ENCODE data around the gene ADCY7. TPM values are rescaled to one million over a fixed set of nuclear protein-coding genes. Genes with fewer than 3 reads are reported as not detected.

Gene ADCY7
- total and polyA plus RNA-seq, 10 donors: 9.8 to 158 (median 99.2) TPM

DNA sequence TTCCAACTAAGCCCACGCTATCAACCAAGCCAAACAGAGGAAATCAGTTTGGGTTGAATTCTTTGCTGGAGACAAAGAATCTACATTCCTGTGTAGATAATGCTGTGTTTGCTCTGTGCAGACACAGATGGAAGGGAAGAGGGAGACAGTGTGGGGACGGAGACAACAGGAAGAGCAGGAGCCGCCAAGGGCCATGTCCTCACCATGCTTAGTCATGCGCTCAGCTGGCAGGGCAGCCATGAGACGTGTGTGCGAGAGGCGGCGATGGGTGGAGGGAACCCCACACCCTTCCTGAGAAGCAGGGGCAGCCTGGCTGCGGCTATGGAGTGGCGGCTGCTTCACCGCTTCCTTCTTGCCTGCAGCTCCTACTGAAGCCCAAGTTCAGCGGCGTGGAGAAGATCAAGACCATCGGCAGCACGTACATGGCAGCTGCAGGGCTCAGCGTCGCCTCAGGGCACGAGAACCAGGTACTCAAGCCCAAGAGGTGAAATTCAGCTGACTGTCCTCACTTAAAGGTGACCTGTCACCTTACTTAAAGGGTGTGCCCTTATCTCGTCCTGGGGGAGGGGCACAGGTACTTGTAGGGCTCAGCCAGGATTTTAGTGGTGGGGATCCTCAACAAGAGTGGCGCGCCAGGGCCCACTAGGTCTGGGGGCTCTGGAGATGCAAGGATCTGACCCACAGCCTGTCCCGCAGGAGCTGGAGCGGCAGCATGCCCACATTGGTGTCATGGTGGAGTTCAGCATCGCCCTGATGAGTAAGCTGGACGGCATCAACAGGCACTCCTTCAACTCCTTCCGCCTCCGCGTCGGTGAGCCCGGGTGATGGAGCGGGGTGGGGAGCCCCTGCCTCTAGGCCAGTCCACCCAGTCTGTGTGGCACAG lies 47.5 kb downstream of the ADCY7 start:
- Histone ChIP-seq H3K4me3 (no peak overlapping the region), H3K9me3 (no peaks in the 10 kb centered on the region), H3K36me3 (peaks cover 4 to 100% (median 77%) of the 10 kb centered on the region in 6 donors), H3K27ac (peak overlapping the region in 6 of 8 donors; percentile 4 to 62 (median 44)), H3K4me1 (peaks cover 0 to 45% (median 21%) of the 10 kb centered on the region in 6 donors), H3K27me3 (replicated peaks in 1 of 7) (no peaks in the 10 kb centered on the region)
- DNase-seq: peak; percentile 84
- intact Hi-C loops (cut with DNase I; ENCODE audit: low total_unique reads): no loop called here
- 45 to 88% (median 63%) methylated on average over 25 to 31 of the region's 31 CpGs for WGBS, 5 donors
- TF ChIP-seq POLR2A (IDR thresholded peaks at IDR 0.05) (no peak), POLR2AphosphoS5 (IDR thresholded peaks at IDR 0.05) (peak; percentile 58 to 81 (median 73))

DNA sequence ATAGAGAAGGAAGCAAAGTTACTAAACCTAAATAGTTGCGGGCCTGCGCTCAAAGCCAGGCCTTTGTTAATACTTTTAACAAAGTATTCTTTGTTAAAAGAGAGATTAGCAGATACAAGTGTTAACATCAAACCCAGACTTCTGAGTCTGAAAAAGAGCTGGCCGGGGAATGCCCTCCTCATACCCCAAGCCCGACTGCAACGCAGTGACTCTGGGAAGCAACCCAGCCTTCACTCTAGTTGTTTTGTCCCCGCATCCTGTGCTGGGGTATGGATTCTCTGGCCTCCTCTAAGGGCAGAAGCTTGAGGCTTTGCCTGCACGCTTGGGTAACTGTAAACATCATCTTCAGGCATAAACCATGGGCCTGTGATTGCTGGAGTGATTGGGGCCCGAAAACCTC lies 48.3 kb downstream of the ADCY7 start:
- Histone ChIP-seq H3K27ac (peak overlapping the region in 1 of 8 donors; percentile 5), H3K4me1 (peaks cover 0 to 40% (median 19%) of the 10 kb centered on the region in 6 donors), H3K9me3 (no peaks in the 10 kb centered on the region), H3K4me3 (no peak overlapping the region), H3K27me3 (replicated peaks in 1 of 7) (no peaks in the 10 kb centered on the region), H3K36me3 (peaks cover 4 to 100% (median 78%) of the 10 kb centered on the region in 6 donors)
- intact Hi-C loops (cut with DNase I; ENCODE audit: low total_unique reads): no loop called here
- 86 to 94% (median 91%) methylated on average over 8 of the region's 8 CpGs for WGBS, 5 donors
- TF ChIP-seq POLR2A (IDR thresholded peaks at IDR 0.05) (no peak), POLR2AphosphoS5 (IDR thresholded peaks at IDR 0.05) (no peak)
- TF ChIP-seq, protein P1, sequence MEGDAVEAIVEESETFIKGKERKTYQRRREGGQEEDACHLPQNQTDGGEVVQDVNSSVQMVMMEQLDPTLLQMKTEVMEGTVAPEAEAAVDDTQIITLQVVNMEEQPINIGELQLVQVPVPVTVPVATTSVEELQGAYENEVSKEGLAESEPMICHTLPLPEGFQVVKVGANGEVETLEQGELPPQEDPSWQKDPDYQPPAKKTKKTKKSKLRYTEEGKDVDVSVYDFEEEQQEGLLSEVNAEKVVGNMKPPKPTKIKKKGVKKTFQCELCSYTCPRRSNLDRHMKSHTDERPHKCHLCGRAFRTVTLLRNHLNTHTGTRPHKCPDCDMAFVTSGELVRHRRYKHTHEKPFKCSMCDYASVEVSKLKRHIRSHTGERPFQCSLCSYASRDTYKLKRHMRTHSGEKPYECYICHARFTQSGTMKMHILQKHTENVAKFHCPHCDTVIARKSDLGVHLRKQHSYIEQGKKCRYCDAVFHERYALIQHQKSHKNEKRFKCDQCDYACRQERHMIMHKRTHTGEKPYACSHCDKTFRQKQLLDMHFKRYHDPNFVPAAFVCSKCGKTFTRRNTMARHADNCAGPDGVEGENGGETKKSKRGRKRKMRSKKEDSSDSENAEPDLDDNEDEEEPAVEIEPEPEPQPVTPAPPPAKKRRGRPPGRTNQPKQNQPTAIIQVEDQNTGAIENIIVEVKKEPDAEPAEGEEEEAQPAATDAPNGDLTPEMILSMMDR (IDR thresholded peaks at IDR 0.05 in 8 of 11, conservative IDR thresholded peaks at IDR 0.05 in 3 of 11): no peak
- no peak for DNase-seq

DNA sequence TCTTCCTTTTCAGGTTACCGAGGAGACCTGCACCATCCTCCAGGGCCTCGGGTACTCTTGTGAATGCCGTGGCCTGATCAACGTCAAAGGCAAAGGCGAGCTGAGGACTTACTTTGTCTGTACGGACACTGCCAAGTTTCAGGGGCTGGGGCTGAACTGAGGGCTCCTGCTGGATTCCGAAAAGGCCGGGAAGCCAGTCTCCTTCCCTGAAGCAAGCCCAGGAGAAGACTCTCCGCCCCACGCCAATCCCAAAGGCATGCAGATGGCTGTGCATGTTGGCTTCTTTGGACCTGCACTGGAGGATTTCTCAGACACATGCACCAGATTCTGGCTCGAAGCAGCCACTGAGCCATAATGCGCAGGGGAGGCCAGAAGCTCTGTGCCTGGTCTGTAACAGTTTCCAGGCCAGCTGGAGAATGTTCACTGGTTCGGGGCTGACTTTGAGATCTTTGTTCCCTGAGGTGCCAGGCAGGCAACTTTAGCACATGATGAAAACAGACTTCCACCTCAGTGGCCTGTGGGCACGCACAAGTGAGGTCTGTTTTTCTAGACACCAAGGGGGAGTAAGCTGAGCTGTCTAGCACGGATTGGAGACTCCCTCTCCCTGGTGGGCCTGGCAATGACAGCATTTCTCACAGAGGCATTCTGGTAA lies 49.1 kb downstream of the ADCY7 start:
- Histone ChIP-seq H3K9me3 (no peaks in the 10 kb centered on the region), H3K36me3 (peaks cover 4 to 100% (median 84%) of the 10 kb centered on the region in 6 donors), H3K4me1 (peaks cover 0 to 32% (median 15%) of the 10 kb centered on the region in 6 donors), H3K27me3 (replicated peaks in 1 of 7) (no peaks in the 10 kb centered on the region), H3K4me3 (no peak overlapping the region), H3K27ac (peak overlapping the region in 1 of 8 donors; percentile 11)
- WGBS, 5 donors: 90 to 97% (median 94%) methylated on average over 12 to 15 of the region's 15 CpGs
- intact Hi-C loops (cut with DNase I; ENCODE audit: low total_unique reads): no loop called here
- DNase-seq: peak; percentile 51
- TF ChIP-seq POLR2A (IDR thresholded peaks at IDR 0.05) (no peak), POLR2AphosphoS5 (IDR thresholded peaks at IDR 0.05) (peak in 1 of 3 donors; percentile 14)
- TF ChIP-seq, protein P1 (IDR thresholded peaks at IDR 0.05 in 8 of 11, conservative IDR thresholded peaks at IDR 0.05 in 3 of 11): no peak

DNA sequence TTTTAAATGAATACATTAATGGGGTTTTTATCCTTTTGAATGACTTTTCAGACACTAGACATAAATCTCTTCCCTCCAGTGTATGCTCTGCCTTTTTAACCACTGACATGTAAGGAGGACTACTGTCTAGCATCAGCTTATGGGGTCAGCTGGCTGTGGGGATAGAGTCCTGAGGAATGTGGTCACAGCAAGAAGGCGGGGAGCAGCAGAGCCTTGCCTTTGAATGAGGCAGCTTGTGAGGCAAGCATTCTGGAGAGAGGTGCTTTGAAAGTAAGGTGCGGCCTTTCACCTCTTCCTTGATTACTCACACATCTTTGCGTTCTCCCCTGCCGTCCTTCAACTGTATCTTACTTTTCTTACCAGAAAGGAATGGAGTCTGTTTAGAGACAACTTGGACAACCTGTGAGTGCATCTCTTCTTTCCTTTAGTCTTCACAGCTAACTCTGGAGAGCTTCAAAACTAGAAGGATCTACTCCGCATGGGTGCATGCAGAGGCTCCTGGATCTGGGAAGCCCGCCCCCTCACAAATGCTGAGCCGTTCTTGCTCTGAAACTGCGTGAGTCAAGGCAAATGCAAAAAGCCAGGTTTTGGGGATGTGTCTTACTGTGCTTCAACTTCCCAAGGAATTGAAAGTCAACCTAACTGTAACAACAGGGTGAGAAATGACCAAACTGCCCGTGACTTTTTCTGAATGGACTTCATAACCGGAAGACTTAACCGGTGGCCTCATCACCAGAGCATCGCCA lies 49.9 kb downstream of the ADCY7 start:
- Histone ChIP-seq H3K4me3 (no peak overlapping the region), H3K27ac (peak overlapping the region in 1 of 8 donors; percentile 11), H3K36me3 (peaks cover 4 to 100% (median 92%) of the 10 kb centered on the region in 6 donors), H3K4me1 (peaks cover 0 to 24% (median 11%) of the 10 kb centered on the region in 6 donors), H3K9me3 (no peaks in the 10 kb centered on the region), H3K27me3 (replicated peaks in 1 of 7) (no peaks in the 10 kb centered on the region)
- no peak for DNase-seq
- WGBS, 5 donors: 84 to 94% (median 92%) methylated on average over 12 of the region's 12 CpGs
- intact Hi-C loops (cut with DNase I; ENCODE audit: low total_unique reads): no loop called here
- TF ChIP-seq POLR2A (IDR thresholded peaks at IDR 0.05) (no peak), POLR2AphosphoS5 (IDR thresholded peaks at IDR 0.05) (no peak)
- TF ChIP-seq, protein P1 (IDR thresholded peaks at IDR 0.05 in 8 of 11, conservative IDR thresholded peaks at IDR 0.05 in 3 of 11): no peak
